Common myeloid progenitor, CD34-positive (primary cell): ENCODE results near the gene INTS11.

Experiments
- CTCF ChIA-PET: fragments of 350-600 bp; sonication (Branson Sonifier 250); formaldehyde crosslinking; loops from one replicate; lab custom pipeline; 2021; ENCODE audit warnings: antibody characterized with exemption; lab: Charles Lee
- POLR2A ChIA-PET: fragments of 350-600 bp; sonication (Branson Sonifier 250); formaldehyde crosslinking; loops from one replicate; lab custom pipeline; 2021; ENCODE audit warnings: antibody characterized with exemption; lab: Charles Lee
- DNase-seq, 3 donors: peaks; one replicate each; pipeline versions ENCODE4 v3.0.0 to v3.0.0-alpha.2; 2013
- H3K27ac ChIP-seq, 2 experiments: 1 replicate in 1 of 2; 2 replicates in 1 of 2; pipeline ENCODE4 v1.7.0; 2013; ENCODE audit warnings: inconsistent platforms in 2 of 2, low read length in 2 of 2, mild to moderate bottlenecking in 2 of 2, low read depth in 1 of 2, moderate library complexity in 1 of 2; ENCODE audit not compliant: severe bottlenecking in 2 of 2, insufficient read depth in 1 of 2, poor library complexity in 1 of 2
- H3K27me3 ChIP-seq, 5 experiments: replicated peaks in 2 of 5; 1 replicate in 3 of 5; 2 replicates in 2 of 5; pipeline versions ENCODE4 v1.6.1 to v1.7.0; 2013; ENCODE audit warnings: low read length in 4 of 5, mild to moderate bottlenecking in 2 of 5, moderate library complexity in 2 of 5, inconsistent platforms in 1 of 5; ENCODE audit not compliant: insufficient read depth in 5 of 5, control insufficient read depth in 4 of 5
- H3K36me3 ChIP-seq, 4 experiments: 1 replicate in 2 of 4; 2 replicates in 2 of 4; pipeline versions ENCODE4 v1.6.1 to v1.7.0; 2013; ENCODE audit warnings: low read length in 3 of 4, control low read depth in 1 of 4, mild to moderate bottlenecking in 1 of 4; ENCODE audit not compliant: control insufficient read depth in 4 of 4, insufficient read depth in 4 of 4
- H3K4me1 ChIP-seq, 4 experiments: 1 replicate in 3 of 4; 2 replicates in 1 of 4; pipeline versions ENCODE4 v1.6.1 to v1.7.1; 2013; ENCODE audit warnings: low read length in 3 of 4, mild to moderate bottlenecking in 3 of 4, control low read depth in 1 of 4, inconsistent platforms in 1 of 4, moderate library complexity in 1 of 4; ENCODE audit not compliant: control insufficient read depth in 4 of 4, insufficient read depth in 4 of 4; ENCODE audit errors: control extremely low read depth in 1 of 4
- H3K4me3 ChIP-seq, 7 experiments: 1 replicate in 4 of 7; 2 replicates in 3 of 7; pipeline versions ENCODE4 v1.5.1 to v1.7.0; 2013; ENCODE audit warnings: mild to moderate bottlenecking in 7 of 7, low read length in 6 of 7, moderate library complexity in 6 of 7, inconsistent platforms in 2 of 7, low read depth in 2 of 7, control low read depth in 1 of 7; ENCODE audit not compliant: insufficient read depth in 4 of 7, control insufficient read depth in 1 of 7; ENCODE audit errors: extremely low read depth in 1 of 7
- H3K9me3 ChIP-seq, 5 experiments: 1 replicate in 4 of 5; 2 replicates in 1 of 5; pipeline versions ENCODE4 v1.6.1 to v1.7.1; 2013; ENCODE audit warnings: low read length in 4 of 5, mild to moderate bottlenecking in 2 of 5, inconsistent platforms in 1 of 5, low read depth in 1 of 5, moderate library complexity in 1 of 5; ENCODE audit not compliant: control insufficient read depth in 4 of 5, insufficient read depth in 2 of 5; ENCODE audit errors: control extremely low read depth in 1 of 5
- WGBS: methylation state at CpG from one replicate; pipeline ENCODE4 v1.1.5; 2013; ENCODE audit not compliant: insufficient coverage; 5-methylcytosine and 5-hydroxymethylcytosine counted together

Gene INTS11

GRCh38 chr1:1347026-1347595 is 22.7 kb upstream of the INTS11 start:
- 100% methylated on average over 8 of the region's 10 CpGs for WGBS

GRCh38 chr1:1346501-1346890 is 22.0 kb upstream of the INTS11 start:
- H3K9me3 ChIP-seq = no peaks in the 10 kb centered on the region
- peaks cover 0 to 6% (median 1%) of the 10 kb centered on the region in 4 experiments for H3K36me3 ChIP-seq
- POLR2A ChIA-PET = no interaction called here
- CTCF ChIA-PET = interaction anchor here (0.9 to 2.2 kb wide), 3 partner anchors 25 to 29 kb away, joined by 3 to 14 read pairs (median 7); partner anchors contain the start of gene AURKAIP1
- no peak for DNase-seq
- no peak overlapping the region for H3K27ac ChIP-seq
- 90% methylated on average over 6 of the region's 10 CpGs for WGBS
- H3K4me3 ChIP-seq = no peak overlapping the region
- peaks cover 0 to 17% (median 16%) of the 10 kb centered on the region in 4 experiments for H3K4me1 ChIP-seq
- H3K27me3 ChIP-seq = peaks cover 0 to 2% (median 0%) of the 10 kb centered on the region in 5 experiments

More at GRCh38 chr1:1347026-1347595, 22.7 kb upstream of the INTS11 start:
- H3K27ac ChIP-seq = no peak overlapping the region
- H3K4me3 ChIP-seq = no peak overlapping the region
- DNase-seq = no peak
- peaks cover 0 to 17% (median 16%) of the 10 kb centered on the region in 4 experiments for H3K4me1 ChIP-seq
- CTCF ChIA-PET = interaction anchor here (0.9 to 2.2 kb wide), 2 partner anchors 25 to 28 kb away, joined by 3 to 14 read pairs; partner anchors contain the start of gene AURKAIP1
- H3K36me3 ChIP-seq = peaks cover 0 to 2% (median 0%) of the 10 kb centered on the region in 4 experiments
- POLR2A ChIA-PET = no interaction called here
- H3K27me3 ChIP-seq = peaks cover 0 to 8% (median 0%) of the 10 kb centered on the region in 5 experiments
- H3K9me3 ChIP-seq = no peaks in the 10 kb centered on the region

DNA sequence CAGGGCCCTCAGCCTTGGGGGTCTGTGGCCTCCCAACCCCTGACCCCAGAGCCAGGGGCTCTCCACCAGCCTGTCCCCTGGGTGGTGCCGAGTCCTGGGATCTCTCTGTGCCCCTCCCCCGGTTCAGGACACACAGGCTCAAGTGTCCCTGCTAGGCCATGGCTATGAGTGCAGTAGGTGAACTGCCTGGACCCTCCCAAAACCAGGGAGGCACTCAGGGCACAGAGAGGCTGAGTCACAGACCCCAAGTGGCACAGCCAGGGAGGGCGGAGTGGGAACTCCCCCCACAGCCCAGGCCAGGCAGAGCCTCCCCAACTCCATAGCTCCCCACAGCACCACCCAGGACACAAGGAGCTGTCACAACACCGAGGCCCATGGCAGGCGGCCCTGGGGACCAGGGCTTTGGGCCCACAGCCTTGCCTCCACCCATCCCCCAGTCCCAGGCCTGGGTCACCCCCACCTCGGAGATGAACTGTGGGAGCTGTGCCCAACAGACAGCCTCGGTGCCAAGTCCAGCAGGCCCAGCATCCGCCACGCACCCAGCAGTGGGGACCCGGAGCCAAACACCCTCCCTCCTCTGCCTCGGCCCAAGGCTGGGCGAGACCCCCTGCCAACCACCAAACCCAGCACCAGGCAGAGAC is 21.5 kb upstream of the INTS11 start:
- Histone ChIP-seq H3K4me1 (peaks cover 0 to 17% (median 15%) of the 10 kb centered on the region in 4 experiments), H3K36me3 (peaks cover under 1 to 11% (median 5%) of the 10 kb centered on the region in 4 experiments), H3K9me3 (no peaks in the 10 kb centered on the region), H3K27ac (no peak overlapping the region), H3K4me3 (no peak overlapping the region), H3K27me3 (no peaks in the 10 kb centered on the region)
- CTCF ChIA-PET = interaction anchor here (0.9 to 2.2 kb wide), 2 partner anchors 26 to 29 kb away, joined by 3 to 7 read pairs; partner anchors contain the start of gene AURKAIP1
- POLR2A ChIA-PET = no interaction called here
- DNase-seq = no peak
- 94% methylated on average over 6 of the region's 12 CpGs for WGBS

- CTCF ChIA-PET = interaction anchor here (2.2 kb wide), 1 partner anchor 26 kb away, joined by 7 read pairs; no protein-coding TSS in a partner anchor
These were observed 20.9 kb upstream of the INTS11 start for GRCh38 chr1:1345384-1345783.

DNA sequence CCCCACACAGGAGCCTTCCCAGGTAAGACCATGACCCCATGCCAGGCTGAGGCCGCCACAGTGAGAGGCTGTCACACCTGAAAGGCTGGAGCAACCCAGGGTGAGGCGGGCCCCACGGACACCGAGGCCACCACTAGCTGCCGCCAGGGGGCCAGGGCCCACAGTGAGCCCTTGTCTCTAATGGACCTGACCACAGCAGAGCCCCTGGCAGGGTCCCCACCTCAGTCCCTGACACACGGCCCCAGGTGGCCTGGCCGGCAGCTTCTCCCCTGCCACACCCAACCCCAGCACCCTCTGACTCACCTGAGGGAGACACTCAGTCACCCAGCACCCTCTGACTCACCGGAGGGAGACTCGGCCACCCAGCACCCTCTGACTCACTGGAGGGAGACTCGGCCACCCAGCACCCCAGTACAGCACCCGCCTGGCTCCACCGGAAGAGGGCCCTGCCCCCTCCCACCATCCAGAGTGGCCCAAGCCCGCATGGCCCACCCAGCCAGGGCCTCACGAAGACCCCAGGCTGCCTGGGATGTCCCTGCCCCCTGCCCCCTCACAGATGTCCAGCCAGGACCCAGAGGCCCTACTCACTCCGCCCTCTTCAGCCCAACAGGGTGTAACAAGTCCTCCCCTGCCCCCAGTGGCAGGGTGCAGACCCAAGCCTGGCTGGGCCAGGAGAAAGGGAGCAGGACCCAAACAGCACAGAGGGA is 20.3 kb upstream of the INTS11 start:
- Histone ChIP-seq H3K36me3 (peaks cover 3 to 22% (median 11%) of the 10 kb centered on the region in 4 experiments), H3K4me3 (no peak overlapping the region), H3K9me3 (no peaks in the 10 kb centered on the region), H3K4me1 (peaks cover 0 to 17% (median 15%) of the 10 kb centered on the region in 4 experiments), H3K27ac (no peak overlapping the region), H3K27me3 (no peaks in the 10 kb centered on the region)
- ChIA-PET POLR2A (no interaction called here), CTCF (interaction anchor here (2.2 kb wide), 1 partner anchor 27 kb away, joined by 7 read pairs; no protein-coding TSS in a partner anchor)
- DNase-seq = no peak
- WGBS = over 99% methylated on average over 12 of the region's 15 CpGs

More at GRCh38 chr1:1345384-1345783, 20.9 kb upstream of the INTS11 start:
- H3K4me3 ChIP-seq = no peak overlapping the region
- peaks cover 3 to 17% (median 8%) of the 10 kb centered on the region in 4 experiments for H3K36me3 ChIP-seq
- DNase-seq = no peak
- peaks cover 0 to 17% (median 15%) of the 10 kb centered on the region in 4 experiments for H3K4me1 ChIP-seq
- no peaks in the 10 kb centered on the region for H3K9me3 ChIP-seq
- POLR2A ChIA-PET = no interaction called here
- WGBS = 98% methylated on average over 14 of the region's 16 CpGs
- no peak overlapping the region for H3K27ac ChIP-seq
- H3K27me3 ChIP-seq = no peaks in the 10 kb centered on the region

DNA sequence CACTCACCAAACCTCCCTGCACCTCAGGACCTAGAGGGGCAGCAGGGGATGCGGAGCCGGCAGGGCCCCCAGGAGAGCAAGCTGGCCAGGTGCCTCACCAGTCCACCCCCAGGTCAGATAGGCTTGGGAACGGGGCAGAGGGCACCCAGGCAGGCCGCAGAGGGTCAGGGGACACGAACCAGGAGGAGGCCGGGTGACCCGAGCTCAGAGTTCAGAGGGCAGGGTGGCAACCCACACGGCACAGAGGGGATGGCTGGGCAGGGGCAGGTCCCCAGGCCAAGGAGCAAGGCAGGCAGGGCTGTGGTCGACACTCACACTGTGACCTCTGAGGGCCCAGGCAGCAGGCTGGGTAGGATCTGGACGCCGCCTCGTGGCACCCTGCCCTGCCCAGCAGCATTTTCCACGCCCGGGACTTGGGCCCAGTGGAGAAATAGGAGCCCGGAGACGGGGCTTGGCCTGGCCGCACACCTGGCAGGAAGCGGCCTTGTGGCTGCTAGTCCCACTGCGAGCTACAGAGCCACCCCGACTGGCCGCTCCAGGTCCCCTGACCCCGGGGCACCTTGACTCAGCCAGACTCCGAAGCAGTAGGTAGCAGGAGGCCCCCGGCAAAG is 19.5 kb upstream of the INTS11 start:
- WGBS = 95% methylated on average over 24 of the region's 24 CpGs
- CTCF ChIA-PET = no interaction called here

More for the DNA sequence above, 19.5 kb upstream of the INTS11 start:
- Histone ChIP-seq H3K27me3 (no peaks in the 10 kb centered on the region), H3K4me3 (no peak overlapping the region), H3K9me3 (no peaks in the 10 kb centered on the region), H3K4me1 (peaks cover 0 to 17% (median 14%) of the 10 kb centered on the region in 4 experiments), H3K36me3 (peaks cover 3 to 29% (median 14%) of the 10 kb centered on the region in 4 experiments), H3K27ac (no peak overlapping the region)
- DNase-seq = no peak
- POLR2A ChIA-PET = interaction anchor here (0.8 kb wide), 1 partner anchor 9 kb away, joined by 4 read pairs; no protein-coding TSS in a partner anchor
